NCI-H2196 treated with DMSO at 0.1 percent for 48 hours (cell line): ENCODE measurements around the gene SDSL.

ENCODE experiments used
- DNase-seq: peaks from one replicate; lab custom pipeline; 2025; ENCODE audit not compliant: unreplicated experiment; lab: John Stamatoyannopoulos, UW

The SDSL gene

DNA sequence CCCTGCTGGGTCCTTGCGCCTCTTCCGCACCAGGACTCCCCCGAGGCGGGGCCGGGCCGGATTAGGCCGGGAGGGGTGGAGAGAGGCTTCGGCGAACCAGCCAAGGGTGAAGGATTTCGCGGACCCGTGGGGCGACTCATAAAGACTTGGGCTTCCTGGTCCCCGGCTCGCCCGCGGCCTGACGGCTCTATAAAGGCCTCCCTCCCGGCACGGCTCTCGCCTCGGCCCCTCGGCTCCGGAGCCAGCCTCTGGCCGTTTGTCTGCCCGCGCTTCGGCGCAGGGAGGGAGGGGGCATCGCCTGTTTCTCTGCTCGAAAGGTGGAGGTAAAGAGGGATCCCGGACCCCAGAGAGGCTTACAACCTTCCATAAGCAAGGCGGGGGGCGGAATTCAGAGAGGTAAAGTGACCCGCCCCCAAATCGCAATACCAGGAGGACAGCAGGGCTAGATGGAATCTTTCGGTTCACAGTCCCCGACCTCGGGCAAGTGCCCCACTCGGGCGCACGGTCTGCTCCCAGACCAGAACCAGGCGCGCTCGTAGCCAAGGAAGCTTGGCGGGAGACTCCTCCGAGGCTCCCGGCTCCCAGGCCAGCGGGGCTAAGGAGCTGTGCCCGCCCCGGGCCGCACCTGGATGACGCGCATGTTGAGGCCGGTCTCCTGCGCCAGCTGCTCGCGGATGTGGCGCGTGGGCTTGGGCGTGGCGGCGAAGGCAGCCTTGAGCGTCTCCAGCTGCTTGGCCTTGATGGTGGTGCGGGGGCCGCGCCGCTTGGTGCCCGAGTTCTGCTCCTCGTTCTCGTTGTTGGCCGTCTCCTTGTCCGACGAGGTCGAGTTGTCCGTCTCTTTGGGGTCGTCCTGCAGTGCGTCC, 45.6 kb downstream of the SDSL start:
- DNase-seq, result no peak

DNA sequence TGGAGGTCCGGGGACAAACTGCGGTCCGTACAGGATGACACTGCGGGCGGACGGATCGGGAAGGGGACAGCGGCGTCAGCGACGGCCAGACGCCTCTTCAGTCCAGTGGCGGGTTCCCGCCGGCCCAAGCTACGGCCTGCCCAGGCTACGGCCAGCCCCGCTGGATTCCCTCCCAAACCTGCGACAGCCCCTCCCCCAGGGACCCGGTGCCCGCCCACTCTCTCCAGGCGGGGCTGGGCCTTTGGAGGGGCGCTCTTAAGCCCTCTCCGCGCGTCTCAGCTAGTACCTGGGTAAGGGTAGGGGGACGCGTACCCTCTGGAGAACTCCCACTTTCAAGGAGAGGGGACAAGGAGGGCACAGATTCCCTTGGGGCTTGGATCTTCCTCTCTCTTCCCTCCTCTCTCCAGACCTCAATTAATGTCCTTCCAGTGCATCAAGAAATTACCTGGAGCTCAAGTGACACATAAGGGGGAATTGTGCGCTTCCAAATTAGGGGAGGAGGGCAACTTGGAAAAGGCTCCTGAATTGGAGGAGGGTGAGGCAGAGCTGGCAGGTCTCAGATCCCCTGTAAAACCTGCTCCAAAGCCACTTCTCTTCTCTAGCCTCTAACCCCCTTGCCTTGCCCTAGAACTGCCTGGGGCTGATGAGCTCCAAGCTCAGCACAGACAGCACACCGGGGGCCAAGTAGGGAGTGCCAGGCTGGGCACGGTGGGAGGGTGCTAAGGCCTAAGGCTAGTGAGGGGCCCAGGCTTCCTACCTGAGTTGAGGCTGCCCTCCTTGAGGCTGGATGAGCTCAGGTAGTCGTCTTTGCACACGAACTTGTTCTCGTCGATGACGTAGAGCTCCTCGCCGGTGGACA, 46.4 kb downstream of the SDSL start:
- no peak for DNase-seq

GRCh38 chr12:113469224-113469948, 47.2 kb downstream of the SDSL start:
- no peak for DNase-seq

DNA sequence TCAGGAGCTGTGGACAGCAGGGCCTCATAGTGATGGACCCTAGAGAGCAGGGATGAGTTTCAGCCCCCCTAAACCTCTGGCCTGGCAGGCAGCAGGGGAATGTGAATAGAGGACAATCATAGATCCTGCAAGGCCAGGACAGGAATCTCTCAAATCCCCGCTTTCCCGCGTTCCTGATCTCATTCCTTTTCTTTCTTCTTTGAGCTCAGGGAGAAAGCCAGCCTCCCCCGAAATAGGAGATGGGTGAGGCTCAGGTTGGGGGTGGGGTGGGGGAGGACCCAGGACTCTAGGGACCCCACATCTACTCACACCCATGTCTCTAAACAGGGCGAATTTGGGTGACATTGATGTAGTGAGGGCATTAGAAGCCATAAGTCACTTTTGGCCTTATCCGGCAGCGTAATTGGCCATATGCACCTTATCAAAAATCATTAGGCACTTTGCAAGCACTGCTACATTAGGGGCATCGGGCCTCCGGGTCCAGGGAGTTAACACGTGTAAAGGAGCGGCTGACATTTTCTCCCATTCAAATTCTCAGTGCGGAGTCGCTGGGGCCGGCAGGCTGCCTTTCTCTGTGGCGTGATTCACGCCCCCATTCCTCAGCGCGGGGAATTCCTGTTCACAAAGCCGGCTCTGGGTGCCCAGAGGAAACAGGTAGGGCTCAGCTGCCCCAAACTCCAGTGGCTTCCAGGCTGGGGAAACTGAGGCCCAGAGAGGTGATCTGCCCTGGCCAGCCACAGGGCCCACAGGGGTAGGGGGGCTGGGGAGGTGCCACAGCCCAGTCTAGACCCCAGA, 48.0 kb downstream of the SDSL start:
- DNase-seq, result no peak

DNA sequence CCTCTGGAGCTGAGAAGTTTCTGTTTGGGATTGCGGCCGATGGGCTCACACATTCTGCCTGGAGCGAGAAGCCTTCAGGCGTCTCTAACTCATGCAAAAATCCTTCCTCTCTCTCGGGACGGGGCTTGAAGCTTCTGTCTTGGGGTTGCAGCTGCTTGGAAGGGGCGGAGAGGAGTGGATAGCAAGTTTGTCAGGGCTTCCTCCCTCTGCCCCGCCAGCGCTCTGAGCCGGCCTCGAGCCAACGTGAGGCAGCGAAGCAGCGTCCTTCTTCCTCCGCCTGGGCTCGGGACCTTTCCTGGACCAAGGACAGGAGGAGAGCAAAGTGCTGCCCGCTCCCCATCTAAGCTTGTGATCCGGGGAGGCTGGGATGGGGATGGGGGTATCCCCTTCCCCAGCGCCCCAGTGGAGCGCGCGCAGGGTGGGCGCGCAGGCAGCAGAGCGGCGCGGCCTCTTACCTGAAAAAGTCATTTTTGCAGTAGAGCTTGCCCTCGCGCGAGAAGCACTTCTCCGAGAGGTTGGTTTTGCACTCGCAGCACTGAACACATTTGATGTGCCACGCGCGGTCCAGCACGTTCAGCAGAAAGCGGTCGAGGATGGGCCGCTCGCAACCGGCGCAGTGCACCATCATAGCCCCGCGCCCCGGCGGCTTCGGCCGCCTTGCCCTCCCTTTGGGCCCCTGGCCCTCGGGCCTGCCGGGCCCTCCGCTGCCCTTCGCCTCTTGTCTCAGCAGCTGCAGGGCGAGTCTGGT, 48.9 kb downstream of the SDSL start:
- DNase-seq, result no peak

DNA sequence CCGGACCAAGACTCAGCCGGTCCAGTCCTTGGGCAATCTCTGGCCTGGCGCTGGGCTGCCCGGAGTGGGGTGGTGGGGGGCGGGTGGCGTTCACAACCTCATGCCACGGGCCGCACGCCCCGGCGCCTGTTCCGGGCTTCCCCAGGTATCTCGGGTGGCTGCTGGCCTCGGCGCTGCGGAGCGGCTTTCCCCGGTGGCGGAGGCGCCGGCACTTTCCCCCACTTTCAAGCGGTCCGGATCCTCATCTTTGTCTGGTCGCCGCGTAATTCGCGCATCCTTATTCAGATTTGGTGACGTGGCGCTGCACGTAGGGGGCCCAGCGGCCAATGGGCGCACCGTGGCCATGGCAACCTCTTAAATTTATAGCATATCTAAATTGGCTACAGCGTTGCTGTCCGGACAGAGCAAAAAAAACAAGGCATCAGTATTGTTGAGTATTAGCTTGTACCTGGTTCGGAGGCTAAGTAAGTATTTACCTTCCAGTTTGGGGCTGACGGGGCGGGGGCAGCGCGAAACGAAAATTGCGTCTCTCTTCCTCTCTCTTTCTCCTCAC, 49.5 kb downstream of the SDSL start, which contains the start of gene LHX5:
Gene LHX5, minus strand, starts transcription at position 253 of the 553 bp plus-strand sequence. CDS start 373 bp downstream, outside the sequence.
- no peak for DNase-seq

DNA sequence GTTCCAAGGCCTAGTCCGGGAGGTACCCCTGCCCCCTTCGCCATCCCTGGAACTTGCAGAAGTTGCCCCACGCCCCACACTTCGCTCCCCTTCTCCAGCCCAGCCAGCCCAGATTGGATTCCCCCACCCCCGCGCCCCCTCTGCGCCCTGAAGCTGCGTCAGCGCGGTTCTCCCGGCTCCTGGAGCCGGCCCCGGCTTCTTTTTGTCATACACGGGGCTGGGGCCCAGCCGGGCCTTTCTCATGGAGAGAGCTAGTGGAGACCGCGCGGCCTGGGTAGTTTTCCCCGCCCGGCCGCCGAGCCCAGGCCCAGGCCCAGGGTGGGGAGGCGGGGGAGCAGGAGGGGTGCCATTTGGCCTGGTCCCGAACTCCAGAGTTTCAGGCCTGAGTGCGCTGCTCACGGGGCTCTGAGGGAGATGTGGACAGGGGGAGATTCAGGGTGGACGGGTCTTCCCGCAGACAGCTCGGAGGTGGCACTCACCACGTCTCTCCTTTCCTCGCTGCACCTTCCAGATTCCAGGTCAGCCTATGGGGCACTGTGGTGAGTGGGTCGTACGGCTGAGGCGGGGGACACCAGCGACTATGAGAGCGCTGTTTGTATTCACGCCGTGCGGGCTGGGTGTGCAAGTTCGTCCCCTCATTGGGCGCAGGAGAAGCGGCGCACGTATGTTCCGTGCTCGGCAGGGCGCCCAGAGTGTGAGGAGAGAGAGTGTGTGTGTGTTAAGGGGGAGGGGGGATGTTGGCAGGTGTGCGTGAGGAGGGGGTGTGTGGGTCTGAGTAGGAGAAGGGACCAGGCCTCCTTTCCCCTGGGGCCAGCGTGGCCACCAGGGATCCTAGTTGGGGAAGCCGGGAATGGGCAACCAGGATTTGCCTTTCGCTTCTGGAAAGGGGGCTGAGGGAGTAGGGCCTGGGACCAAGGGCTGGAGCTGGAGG, 50.3 kb downstream of the SDSL start:
- no peak for DNase-seq

GRCh38 chr12:113473400-113473799, 51.2 kb downstream of the SDSL start:
- no peak for DNase-seq

DNA sequence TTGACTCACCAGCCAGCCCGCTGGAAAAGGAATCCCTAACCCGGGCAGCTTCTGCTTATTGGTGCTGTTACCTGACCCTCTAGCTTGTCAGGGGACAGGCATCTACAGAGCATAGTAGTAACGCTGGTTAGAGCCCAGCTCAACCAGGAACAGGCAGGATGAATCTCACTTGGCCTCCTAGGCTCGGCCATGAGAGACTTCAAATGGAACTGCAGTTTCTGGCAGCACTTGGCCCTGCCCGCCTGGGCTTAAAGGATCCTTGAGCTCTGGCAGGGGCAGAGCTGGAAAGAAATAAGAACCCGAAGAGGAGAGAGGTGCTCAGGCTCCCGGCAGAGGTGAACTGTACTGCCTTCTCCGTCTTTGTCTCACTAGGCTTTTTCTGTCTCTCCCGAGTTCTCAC, 51.8 kb downstream of the SDSL start:
- no peak for DNase-seq

DNA sequence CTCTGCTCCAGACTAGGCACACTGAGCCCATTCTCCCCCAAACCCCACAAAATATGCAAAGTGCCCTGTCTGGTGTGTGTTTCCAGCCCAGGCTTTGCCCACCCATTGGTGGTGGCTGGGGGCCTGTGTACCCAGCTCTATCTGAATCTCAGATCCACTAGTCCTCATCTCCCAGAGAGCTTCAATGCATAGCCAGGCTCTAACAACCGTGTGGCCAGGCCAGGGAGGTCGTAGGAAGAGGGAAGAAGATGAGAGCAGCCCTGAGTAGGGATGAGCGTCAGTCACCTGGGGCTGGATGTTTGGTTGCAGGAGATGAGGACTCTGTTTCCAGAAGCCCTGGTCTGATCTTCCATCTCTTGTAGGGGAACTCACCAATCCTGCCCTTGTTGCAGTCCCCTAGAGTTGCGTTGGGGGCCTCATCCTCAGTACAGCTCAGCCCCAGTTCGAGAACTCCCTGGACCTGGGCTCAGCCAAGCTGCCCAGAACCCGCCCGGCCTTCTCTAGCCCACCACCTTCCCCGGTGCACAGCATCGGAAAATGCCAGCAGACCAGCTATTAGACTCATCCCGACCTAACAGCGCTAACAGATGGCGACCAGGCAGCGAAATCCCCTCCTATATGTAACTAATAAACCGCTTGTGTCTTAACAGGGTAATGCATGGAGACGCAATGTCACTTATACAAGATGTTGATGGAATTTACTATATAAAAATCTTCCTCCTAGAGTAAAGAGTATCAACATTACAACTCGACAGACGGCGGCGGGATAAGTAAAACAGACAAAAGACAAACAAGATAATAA, 52.7 kb downstream of the SDSL start:
- DNase-seq, result no peak

DNA sequence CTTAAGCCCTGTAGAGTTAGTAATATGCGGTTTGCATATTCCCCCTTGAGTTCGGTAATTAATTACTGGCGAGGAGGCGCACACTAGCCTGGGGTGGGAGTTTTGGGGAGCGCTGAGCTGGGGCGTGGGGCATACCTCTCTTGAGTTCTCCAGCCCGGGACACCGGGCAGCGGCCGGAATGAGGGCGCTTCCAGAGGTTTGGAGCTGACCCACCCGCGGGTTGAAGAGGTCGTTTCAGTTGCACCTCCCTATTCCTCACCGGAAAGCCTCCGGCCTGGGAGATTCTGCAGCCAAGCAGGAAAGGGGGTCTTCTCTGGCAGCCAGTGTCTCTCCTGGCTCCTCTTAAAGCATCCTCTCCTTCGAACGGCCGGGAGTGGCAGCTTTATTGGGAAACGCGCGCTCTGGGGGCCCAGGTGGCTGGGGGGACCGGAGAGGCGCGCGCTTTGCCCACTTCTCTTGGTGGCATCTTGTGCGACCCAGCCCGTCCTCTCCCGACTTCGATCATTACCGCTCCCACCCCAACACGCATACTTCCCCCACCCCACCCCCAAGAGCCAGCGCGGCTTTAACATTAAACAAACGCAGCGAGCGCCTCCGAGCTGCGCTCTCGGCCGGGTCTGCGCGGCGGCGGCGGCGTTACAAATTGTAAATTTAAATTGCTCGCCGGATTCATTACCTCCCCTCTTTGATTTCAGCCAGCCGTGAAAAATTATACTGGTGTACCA, 53.4 kb downstream of the SDSL start:
- no peak for DNase-seq

DNA sequence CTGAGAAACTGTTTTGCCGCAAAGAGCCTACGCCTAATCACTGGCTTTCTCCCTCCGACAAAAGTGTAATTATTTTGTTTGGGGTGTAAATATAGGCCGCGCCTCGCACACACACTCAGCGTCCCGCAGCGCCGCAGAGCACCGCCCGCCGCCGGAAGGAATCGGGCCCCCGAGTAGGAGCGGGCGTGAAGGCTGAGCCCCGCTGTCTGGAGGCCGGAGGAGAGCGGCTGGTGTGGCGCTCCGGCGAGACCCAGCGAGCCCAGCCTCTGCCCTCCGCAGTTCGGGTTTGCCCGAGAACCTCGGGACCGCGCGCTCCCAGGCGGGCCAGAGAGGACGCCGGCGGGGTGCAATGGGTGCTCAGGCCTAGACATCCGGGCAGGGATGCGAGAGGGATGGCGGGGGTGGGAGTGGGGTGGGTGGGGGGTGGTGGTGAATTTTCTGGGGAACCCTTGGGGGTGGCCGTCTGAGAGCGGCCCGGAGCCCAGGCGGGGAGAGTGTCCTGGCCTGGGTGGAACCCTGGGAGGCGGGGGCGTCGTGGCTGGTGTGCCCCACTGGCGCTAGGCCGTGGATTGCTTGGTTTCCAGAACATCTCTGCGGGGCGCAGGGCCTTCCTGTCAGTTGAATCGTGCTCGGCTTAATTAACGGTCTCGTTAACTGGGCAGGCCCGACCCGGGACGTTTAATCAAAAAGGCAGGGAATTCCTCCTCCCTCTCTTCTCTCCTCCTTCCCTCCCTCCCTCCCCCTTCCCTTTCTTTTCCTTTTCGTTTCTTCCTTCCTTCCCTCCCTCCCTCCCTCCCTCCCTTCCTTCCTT, 54.2 kb downstream of the SDSL start:
- DNase-seq, result no peak

DNA sequence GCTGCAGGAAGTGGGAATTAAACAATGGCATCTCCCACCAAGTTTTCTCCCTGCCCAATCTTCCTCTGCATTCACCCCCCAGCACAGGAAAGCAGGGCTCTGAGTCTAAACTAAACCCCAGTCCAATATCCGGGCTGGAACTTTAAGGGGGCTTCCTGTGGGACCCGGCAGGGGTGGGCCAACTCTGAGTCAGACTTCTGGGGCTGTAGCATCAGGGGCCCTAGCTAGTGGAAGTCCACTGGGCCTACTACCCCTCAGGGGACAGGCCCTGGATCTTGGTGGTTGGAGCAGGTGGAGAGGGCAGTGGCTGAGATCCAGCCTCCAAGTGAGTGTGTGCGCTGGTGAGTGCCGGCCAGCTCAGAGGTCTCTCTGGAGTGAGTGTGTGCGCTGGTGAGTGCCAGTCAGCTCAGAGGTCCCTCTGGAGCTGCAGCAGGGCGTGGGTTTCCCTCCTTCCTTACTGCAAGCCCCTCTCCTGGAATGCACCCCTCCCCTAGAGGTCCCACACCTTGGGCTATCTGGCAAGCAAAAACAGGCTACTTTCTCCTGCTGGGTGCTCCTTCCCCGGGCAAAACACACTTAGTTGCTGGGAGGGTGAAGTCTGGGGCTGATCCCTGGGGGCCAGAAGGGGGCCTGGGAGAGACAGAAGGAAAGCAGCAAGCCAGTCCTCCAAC, 55.1 kb downstream of the SDSL start:
- DNase-seq, result no peak

GRCh38 chr12:113477842-113478215, 55.6 kb downstream of the SDSL start:
- no peak for DNase-seq

DNA sequence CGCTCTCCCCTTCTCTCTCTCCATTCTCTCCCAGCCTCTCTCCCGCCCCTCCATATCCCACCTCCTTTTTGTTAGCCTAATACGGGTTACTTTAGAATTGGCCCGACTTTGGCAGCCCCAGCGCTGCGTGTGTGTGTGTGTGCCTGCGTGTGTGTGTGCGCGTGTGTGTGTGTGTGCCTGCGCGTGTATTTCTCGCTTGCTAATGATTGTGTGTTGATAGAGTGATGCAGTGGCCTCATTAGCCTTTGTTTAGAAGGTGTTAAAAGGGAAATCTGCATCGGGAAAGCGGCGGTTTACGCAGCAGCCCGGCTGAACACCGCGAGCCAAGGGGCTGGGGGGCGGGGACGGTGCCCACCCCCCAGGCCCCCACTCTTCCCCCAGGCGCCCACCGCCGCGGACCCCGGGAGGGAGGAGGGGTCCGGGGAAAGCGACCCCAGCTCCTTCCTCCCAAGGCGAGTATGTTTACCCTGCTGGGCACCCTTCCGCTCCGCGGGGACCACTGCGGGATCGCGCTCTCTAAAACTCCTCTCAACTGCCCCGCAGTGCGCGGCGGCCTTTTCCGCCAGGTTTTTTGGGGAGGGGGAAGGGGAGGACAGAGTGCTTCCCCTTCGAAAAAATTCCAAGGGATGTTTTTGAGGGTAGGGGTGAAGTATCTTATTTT, 56.3 kb downstream of the SDSL start:
- DNase-seq, result no peak
